SJCRH30 (cell line): ENCODE results near the gene MTHFR. TPM values are rescaled to one million over a fixed set of nuclear protein-coding genes. Genes with fewer than 3 reads are reported as not detected.

Experiments used
- DNase-seq, 2 experiments: peaks; one replicate each; pipeline ENCODE4 v3.0.0-alpha.2; 2015 to 2020
- H3K27ac ChIP-seq: fragments of 250-450 bp; sonication (Bioruptor Pico); 2 replicates; pipeline ENCODE4 v1.5.1; 2020; ENCODE audit warnings: mild to moderate bottlenecking, moderate library complexity
- H3K27me3 ChIP-seq: fragments of 250-450 bp; sonication (Bioruptor Pico); 2 replicates; pipeline ENCODE4 v1.5.1; 2020; ENCODE audit warnings: mild to moderate bottlenecking, moderate library complexity
- H3K36me3 ChIP-seq: fragments of 250-450 bp; sonication (Bioruptor Pico); 2 replicates; pipeline ENCODE4 v1.5.1; 2020; ENCODE audit warnings: mild to moderate bottlenecking, moderate library complexity
- H3K4me1 ChIP-seq: fragments of 250-450 bp; sonication (Bioruptor Pico); 2 replicates; pipeline ENCODE4 v1.5.1; 2020; ENCODE audit warnings: mild to moderate bottlenecking, moderate library complexity
- H3K4me3 ChIP-seq: fragments of 250-450 bp; sonication (Bioruptor Pico); 2 replicates; pipeline ENCODE4 v1.5.1; 2020; ENCODE audit warnings: mild to moderate bottlenecking, moderate library complexity
- H3K9me3 ChIP-seq: fragments of 250-450 bp; sonication (Bioruptor Pico); replicated peaks from 2 replicates; pipeline ENCODE4 v1.5.1; 2020; ENCODE audit warnings: mild to moderate bottlenecking, moderate library complexity
- total RNA-seq: library from RNA; depleted of rRNA; stranded (reverse); fragments of >200 nt; shearing (Covaris generic); gene quantifications from 2 replicates; pipeline ENCODE4 v1.2.3, GENCODE V29; 2014

Gene MTHFR
- total RNA-seq, 1 experiment from 2014 or later, result 10.1 TPM

GRCh38 chr1:11769274-11769673, 36.5 kb downstream of the MTHFR start:
- Histone ChIP-seq H3K36me3 (no peaks in the 10 kb centered on the region), H3K27ac (no peak overlapping the region), H3K27me3 (peaks cover 15% of the 10 kb centered on the region; the same call in 1 of the 2 replicates), H3K4me1 (no peaks in the 10 kb centered on the region), H3K4me3 (no peak overlapping the region), H3K9me3 (no peaks in the 10 kb centered on the region)
- DNase-seq, result no peak

- no peaks in the 10 kb centered on the region for H3K36me3 ChIP-seq
- no peak overlapping the region for H3K27ac ChIP-seq
- H3K4me3 ChIP-seq, result no peak overlapping the region
- H3K4me1 ChIP-seq, result no peaks in the 10 kb centered on the region
- no peak for DNase-seq
- H3K9me3 ChIP-seq, result no peaks in the 10 kb centered on the region
- peaks cover 14% of the 10 kb centered on the region; the same call in 1 of the 2 replicates for H3K27me3 ChIP-seq
These were observed 36.9 kb downstream of the MTHFR start for GRCh38 chr1:11768821-11769220.

DNA sequence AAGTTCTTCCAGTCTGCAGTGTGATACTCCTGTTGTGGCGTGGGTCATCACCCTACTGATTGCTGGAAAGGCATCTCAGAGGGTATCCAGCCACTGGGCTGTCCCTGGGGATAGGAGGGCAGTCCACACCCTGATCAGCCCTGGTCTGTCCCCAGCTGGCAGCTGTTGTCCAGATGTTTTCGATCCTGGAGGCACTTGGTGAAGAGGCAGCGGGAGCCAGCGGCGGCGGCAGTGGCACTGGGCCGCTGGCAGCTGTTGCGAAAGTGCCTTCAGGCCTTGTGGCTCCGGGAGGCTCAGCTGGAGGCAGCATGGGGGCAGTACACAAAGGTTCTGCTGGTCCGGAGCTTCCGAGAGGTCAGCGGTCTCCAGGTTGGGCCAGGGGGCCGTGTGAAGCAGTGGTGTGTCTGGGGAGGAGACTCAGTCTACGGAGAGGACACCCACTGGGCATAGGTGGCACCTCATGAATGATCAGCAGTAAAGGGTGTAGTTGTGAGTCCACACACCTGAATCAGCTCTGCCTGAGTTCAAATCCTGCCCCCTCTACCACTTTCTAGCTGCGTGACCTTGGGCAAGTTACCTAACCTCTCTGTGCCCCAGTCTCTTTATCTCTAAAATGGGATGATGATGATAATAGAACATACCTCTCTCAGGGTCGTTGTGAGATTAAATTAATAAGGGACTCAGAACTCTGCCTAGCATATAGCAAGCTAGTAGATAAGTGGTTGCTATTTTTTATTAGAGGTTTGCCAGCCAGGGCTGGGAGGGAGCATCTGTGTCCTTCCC, 37.7 kb downstream of the MTHFR start:
- no peaks in the 10 kb centered on the region for H3K4me1 ChIP-seq
- H3K36me3 ChIP-seq, result no peaks in the 10 kb centered on the region
- H3K9me3 ChIP-seq, result no peaks in the 10 kb centered on the region
- DNase-seq, result peak in 1 of 2 experiments; percentile 38
- H3K27me3 ChIP-seq, result peaks cover 14% of the 10 kb centered on the region; the same call in 1 of the 2 replicates
- no peak overlapping the region for H3K4me3 ChIP-seq
- no peak overlapping the region for H3K27ac ChIP-seq

GRCh38 chr1:11766429-11766776, 39.4 kb downstream of the MTHFR start:
- Histone ChIP-seq H3K36me3 (no peaks in the 10 kb centered on the region), H3K27ac (no peak overlapping the region), H3K4me3 (no peak overlapping the region), H3K4me1 (no peaks in the 10 kb centered on the region), H3K27me3 (peaks cover 14% of the 10 kb centered on the region; the same call in 1 of the 2 replicates), H3K9me3 (no peaks in the 10 kb centered on the region)
- no peak for DNase-seq

GRCh38 chr1:11765661-11766428, 39.9 kb downstream of the MTHFR start:
- no peak overlapping the region for H3K4me3 ChIP-seq
- no peak for DNase-seq
- no peaks in the 10 kb centered on the region for H3K9me3 ChIP-seq
- H3K27me3 ChIP-seq, result peaks cover 17% of the 10 kb centered on the region; the same call in 1 of the 2 replicates
- H3K36me3 ChIP-seq, result no peaks in the 10 kb centered on the region
- H3K27ac ChIP-seq, result no peak overlapping the region
- H3K4me1 ChIP-seq, result no peaks in the 10 kb centered on the region

GRCh38 chr1:11764519-11764918, 41.2 kb downstream of the MTHFR start:
- no peak overlapping the region for H3K27ac ChIP-seq
- H3K36me3 ChIP-seq, result no peaks in the 10 kb centered on the region
- peaks cover 17% of the 10 kb centered on the region; the same call in 1 of the 2 replicates for H3K27me3 ChIP-seq
- H3K4me3 ChIP-seq, result no peak overlapping the region
- no peaks in the 10 kb centered on the region for H3K9me3 ChIP-seq
- H3K4me1 ChIP-seq, result no peaks in the 10 kb centered on the region
- no peak for DNase-seq

DNA sequence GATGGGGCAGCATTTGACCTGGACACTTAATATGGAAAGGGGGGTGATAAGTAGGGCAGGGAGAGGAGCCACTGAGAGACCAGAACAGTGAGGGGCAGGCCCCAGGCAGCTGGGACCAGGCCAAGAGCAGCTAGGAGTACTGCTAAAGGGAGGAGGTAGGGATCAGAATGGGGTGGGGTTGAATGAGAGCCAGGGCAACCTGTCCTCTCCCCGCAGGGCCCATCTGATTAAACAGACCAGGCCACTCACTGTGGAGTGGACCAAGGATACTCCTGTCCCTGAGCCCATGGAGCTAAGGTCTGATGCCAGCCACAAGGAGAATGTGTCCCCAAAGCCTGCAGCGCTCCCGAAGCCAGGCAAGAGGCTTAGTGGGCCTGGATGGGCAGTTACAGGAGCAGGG, 41.6 kb downstream of the MTHFR start:
- Histone ChIP-seq H3K27ac (no peak overlapping the region), H3K4me3 (no peak overlapping the region), H3K4me1 (no peaks in the 10 kb centered on the region), H3K36me3 (no peaks in the 10 kb centered on the region), H3K9me3 (no peaks in the 10 kb centered on the region), H3K27me3 (peaks cover 17% of the 10 kb centered on the region; the same call in 1 of the 2 replicates)
- DNase-seq, result no peak

GRCh38 chr1:11761988-11762406, 43.8 kb downstream of the MTHFR start, which contains the start of gene C1orf167:
C1orf167 (plus strand) TSS chr1:11762193; CDS start chr1:11764401, 2,208 bp downstream.
- no peak for DNase-seq
- Histone ChIP-seq H3K4me3 (no peak within 1 kb of the TSS), H3K27ac (no peak within 1 kb of the TSS), H3K36me3 (no peaks in the 10 kb centered on the region), H3K9me3 (no peaks in the 10 kb centered on the region), H3K27me3 (peaks cover 11% of the 10 kb centered on the region; the same call in 1 of the 2 replicates), H3K4me1 (no peaks in the 10 kb centered on the region)

- Histone ChIP-seq H3K4me3 (no peak overlapping the region), H3K4me1 (no peaks in the 10 kb centered on the region), H3K9me3 (no peaks in the 10 kb centered on the region), H3K27me3 (peaks cover 5% of the 10 kb centered on the region; the same call in 1 of the 2 replicates), H3K36me3 (no peaks in the 10 kb centered on the region), H3K27ac (no peak overlapping the region)
- DNase-seq, result no peak
These were observed 44.5 kb downstream of the MTHFR start for GRCh38 chr1:11761285-11761684.

- H3K4me1 ChIP-seq, result no peaks in the 10 kb centered on the region
- H3K27ac ChIP-seq, result no peak overlapping the region
- no peaks in the 10 kb centered on the region for H3K9me3 ChIP-seq
- no peak overlapping the region for H3K4me3 ChIP-seq
- no peak for DNase-seq
- H3K36me3 ChIP-seq, result no peaks in the 10 kb centered on the region
- H3K27me3 ChIP-seq, result peaks cover 4% of the 10 kb centered on the region; the same call in 1 of the 2 replicates
These were observed 46.0 kb downstream of the MTHFR start for GRCh38 chr1:11759791-11760190.

GRCh38 chr1:11757047-11757446, 48.7 kb downstream of the MTHFR start:
- H3K4me1 ChIP-seq, result no peaks in the 10 kb centered on the region
- H3K9me3 ChIP-seq, result no peaks in the 10 kb centered on the region
- H3K27ac ChIP-seq, result no peak overlapping the region
- H3K36me3 ChIP-seq, result no peaks in the 10 kb centered on the region
- H3K27me3 ChIP-seq, result 0 out of 2 replicates have a peak, but pooled peaks cover 5% of the 10 kb centered on the region
- no peak overlapping the region for H3K4me3 ChIP-seq
- no peak for DNase-seq

DNA sequence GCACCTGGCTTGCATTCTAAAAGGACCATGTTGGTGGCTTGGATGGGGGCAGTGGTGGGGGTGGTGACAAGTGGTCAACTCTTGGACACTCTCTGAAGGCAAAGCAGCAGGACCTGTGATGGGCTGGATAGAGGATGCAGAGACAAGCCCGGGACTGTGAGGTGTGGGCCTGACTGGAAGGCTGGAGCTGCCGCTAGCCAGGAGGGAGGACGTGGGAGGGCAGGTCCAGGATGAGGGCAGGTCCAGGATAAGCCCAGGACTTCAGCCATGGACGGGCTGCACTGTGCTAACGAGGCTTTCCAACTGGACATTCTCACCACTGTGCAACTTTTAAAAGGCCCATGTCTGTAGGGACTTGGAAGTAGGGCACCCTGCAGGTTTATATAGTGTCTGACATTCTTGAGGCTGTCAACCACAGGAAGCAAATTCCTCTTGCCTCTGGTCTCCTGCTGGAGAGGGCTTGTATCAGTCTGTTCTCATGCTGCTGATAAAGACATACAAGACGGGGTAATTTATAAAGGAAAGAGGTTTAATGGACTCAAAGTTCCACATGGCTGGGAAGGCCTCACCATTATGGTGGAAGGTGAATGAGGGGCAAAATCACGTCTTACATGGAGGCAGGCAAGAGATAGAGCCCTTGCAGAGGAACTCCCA, 52.1 kb downstream of the MTHFR start:
- Histone ChIP-seq H3K9me3 (no peaks in the 10 kb centered on the region), H3K36me3 (no peaks in the 10 kb centered on the region), H3K4me3 (no peak overlapping the region), H3K4me1 (no peaks in the 10 kb centered on the region), H3K27ac (no peak overlapping the region), H3K27me3 (0 out of 2 replicates have a peak, but pooled peaks cover 2% of the 10 kb centered on the region)
- DNase-seq, result no peak

DNA sequence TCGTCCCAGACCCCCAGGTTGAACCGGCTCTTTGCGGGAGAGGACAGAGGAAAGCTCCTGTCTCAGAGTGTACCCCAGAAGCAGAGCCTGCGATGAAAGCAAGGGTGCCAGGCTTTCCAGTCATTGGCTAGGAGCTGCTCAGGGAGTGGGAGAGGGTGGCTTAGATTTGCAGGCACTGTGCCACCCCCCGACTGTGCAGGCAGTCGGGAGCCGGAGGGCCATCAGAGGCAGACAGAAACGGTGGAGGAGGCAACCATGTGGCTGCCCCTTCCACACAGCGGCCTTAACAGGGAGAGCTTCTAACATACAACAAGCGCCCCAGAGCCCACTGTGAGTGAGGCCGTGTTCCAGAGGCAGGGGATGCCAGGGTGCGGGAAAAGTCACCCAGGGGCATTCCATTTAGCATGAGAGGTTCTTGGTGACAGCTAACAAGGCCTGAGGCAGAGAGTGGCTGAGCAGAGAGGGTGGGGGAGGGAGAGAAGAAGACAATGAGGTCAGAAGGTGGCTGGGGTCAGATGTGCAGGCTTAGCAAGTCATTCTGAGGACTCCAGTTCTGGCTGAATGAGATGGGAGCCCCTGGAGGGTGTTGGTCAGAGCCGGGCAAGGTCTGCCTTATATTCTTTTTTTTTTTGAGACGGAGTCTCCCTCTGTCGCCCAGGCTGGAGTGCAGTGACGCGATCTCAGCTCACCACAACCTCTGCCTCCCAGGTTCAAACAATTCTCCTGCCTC, 53.2 kb downstream of the MTHFR start:
- H3K27me3 ChIP-seq, result 0 out of 2 replicates have a peak, but pooled peaks cover 2% of the 10 kb centered on the region
- no peak for DNase-seq

GRCh38 chr1:11751087-11751486, 54.7 kb downstream of the MTHFR start:
- Histone ChIP-seq H3K36me3 (no peaks in the 10 kb centered on the region), H3K9me3 (no peaks in the 10 kb centered on the region), H3K4me1 (no peaks in the 10 kb centered on the region), H3K4me3 (no peak overlapping the region), H3K27ac (no peak overlapping the region), H3K27me3 (0 out of 2 replicates have a peak, but pooled peaks cover 2% of the 10 kb centered on the region)
- no peak for DNase-seq

More for the DNA sequence above, 53.2 kb downstream of the MTHFR start:
- Histone ChIP-seq H3K4me1 (no peaks in the 10 kb centered on the region), H3K36me3 (no peaks in the 10 kb centered on the region), H3K4me3 (no peak overlapping the region), H3K9me3 (no peaks in the 10 kb centered on the region), H3K27ac (no peak overlapping the region)
